PC-3 (cell line): ENCODE results near the gene CARD6. TPM values are rescaled to one million over a fixed set of nuclear protein-coding genes. Genes with fewer than 3 reads are reported as not detected.

Experiments used
- ATAC-seq: fragments of 200-7000 bp; cut with Tn5 transposase; 2 replicates; pipeline ENCODE4 v1.9.1; 2020; ENCODE audit warnings: mild to moderate bottlenecking, moderate library complexity
- BruUV-seq: library from RNA; stranded (reverse); fragments of 400-500 nt; replicated peaks from 2 replicates; lab custom pipeline; 2021; lab: Mats Ljungman, UMichigan
- CTCF ChIA-PET: fragments of 300-600 bp; sonication (Branson Sonifier 250); formaldehyde crosslinking; loops from one replicate; lab custom pipeline; 2022; ENCODE audit warnings: antibody characterized with exemption; lab: Charles Lee
- POLR2A ChIA-PET: fragments of 300-600 bp; sonication (Branson Sonifier 250); formaldehyde crosslinking; loops from one replicate; lab custom pipeline; 2022; ENCODE audit warnings: antibody characterized with exemption; ENCODE audit not compliant: unreplicated experiment; lab: Charles Lee
- DNase-seq: peaks from one replicate; pipeline ENCODE4 v3.0.0-alpha.2; 2015
- H2AFZ ChIP-seq: fragments of 300-600 bp; sonication (generic); 2 replicates; pipeline ENCODE4 v1.6.0; 2016; ENCODE audit warnings: antibody characterized with exemption, low read length
- H3F3A ChIP-seq: fragments of 300-600 bp; sonication (generic); one replicate; pipeline ENCODE4 v1.6.0; 2017; ENCODE audit warnings: antibody characterized with exemption, low read length, control low read depth, mild to moderate bottlenecking; ENCODE audit not compliant: unreplicated experiment
- H3K27ac ChIP-seq: fragments of 300-600 bp; sonication (generic); 2 replicates; pipeline ENCODE4 v1.5.1; 2016; ENCODE audit warnings: mild to moderate bottlenecking, low read length
- H3K27me3 ChIP-seq: fragments of 300-600 bp; sonication (generic); 2 replicates; pipeline ENCODE4 v1.6.1; 2016; ENCODE audit warnings: low read length, mixed read lengths
- H3K36me3 ChIP-seq: fragments of 300-600 bp; sonication (generic); 2 replicates; pipeline ENCODE4 v1.6.1; 2016; ENCODE audit warnings: low read depth, mixed run types, low read length, mixed read lengths
- H3K4me1 ChIP-seq: fragments of 300-600 bp; sonication (generic); 2 replicates; pipeline ENCODE4 v1.5.1; 2016; ENCODE audit warnings: low read length; ENCODE audit not compliant: insufficient read depth
- H3K4me2 ChIP-seq: fragments of 300-600 bp; sonication (generic); 2 replicates; pipeline ENCODE4 v1.6.0; 2016; ENCODE audit warnings: low read length
- H3K4me3 ChIP-seq: fragments of 300-600 bp; sonication (generic); 2 replicates; pipeline ENCODE4 v1.5.1; 2016; ENCODE audit warnings: mild to moderate bottlenecking, low read length, mixed read lengths
- H3K79me2 ChIP-seq: fragments of 300-600 bp; sonication (generic); 2 replicates; pipeline ENCODE4 v1.6.1; 2017; ENCODE audit warnings: low read length, mixed read lengths
- H3K9ac ChIP-seq: fragments of 300-600 bp; sonication (generic); 2 replicates; pipeline ENCODE4 v1.6.0; 2016; ENCODE audit warnings: mild to moderate bottlenecking, low read length
- H3K9me2 ChIP-seq: fragments of 300-600 bp; sonication (generic); replicated peaks from 2 replicates; pipeline ENCODE4 v1.6.1; 2016; ENCODE audit warnings: mixed run types, low read length, mixed read lengths
- H3K9me3 ChIP-seq: fragments of 300-600 bp; sonication (generic); 2 replicates; pipeline ENCODE4 v1.6.1; 2016; ENCODE audit warnings: low read length, mixed read lengths
- H4K20me1 ChIP-seq: fragments of 300-600 bp; sonication (generic); 2 replicates; pipeline ENCODE4 v1.6.1; 2016; ENCODE audit warnings: low read length, mixed read lengths
- EZH2 ChIP-seq: fragments of 300-600 bp; sonication (generic); IDR thresholded peaks from one replicate; pipeline ENCODE4 v1.6.1; 2017; ENCODE audit warnings: antibody characterized with exemption, mild to moderate bottlenecking, low read length; ENCODE audit not compliant: unreplicated experiment
- EZH2phosphoT487 ChIP-seq: fragments of 300-600 bp; sonication (generic); IDR thresholded peaks from 2 replicates; pipeline ENCODE4 v1.6.1; 2018; ENCODE audit warnings: mild to moderate bottlenecking, antibody characterized with exemption, low read length, borderline replicate concordance
- intact Hi-C: fragments of 100-400 bp; cut with micrococcal nuclease; formaldehyde crosslinking; loops from 2 replicates; pipeline ENCODE4 v1.9.0; 2023
- total RNA-seq: library from RNA; depleted of rRNA; stranded (reverse); fragments of >200 nt; gene quantifications from 2 replicates; pipeline ENCODE4 v1.2.3, GENCODE V29; 2014
- TF ChIP-seq, protein P1 (sequence below): fragments of 300-600 bp; sonication (generic); conservative IDR thresholded peaks from 2 replicates; pipeline ENCODE4 v1.5.1; 2017; ENCODE audit warnings: antibody characterized with exemption, low read depth, mild to moderate bottlenecking, low read length

CARD6 gene
- total RNA-seq, 1 experiment from 2014 or later, result 2.4 TPM

GRCh38 chr5:40828021-40828631 lies 13.0 kb upstream of the CARD6 start:
- Histone ChIP-seq H4K20me1 (peaks cover 64% of the 10 kb centered on the region), H3K27me3 (no peaks in the 10 kb centered on the region), H3K27ac (no peak overlapping the region), H3K36me3 (peaks cover 65% of the 10 kb centered on the region), H3K4me2 (no peak overlapping the region), H3K9ac (no peak overlapping the region), H3K4me3 (no peak overlapping the region), H3K9me2 (no peaks in the 10 kb centered on the region), H3K79me2 (peaks cover 26% of the 10 kb centered on the region), H3K9me3 (no peaks in the 10 kb centered on the region), H2AFZ (no peak overlapping the region), H3F3A (peaks cover 40% of the 10 kb centered on the region), H3K4me1 (peaks cover 18% of the 10 kb centered on the region)
- intact Hi-C loops, result no loop called here
- BruUV-seq, result no TSS peak
- POLR2A ChIA-PET, result no interaction called here
- TF ChIP-seq, protein P1, sequence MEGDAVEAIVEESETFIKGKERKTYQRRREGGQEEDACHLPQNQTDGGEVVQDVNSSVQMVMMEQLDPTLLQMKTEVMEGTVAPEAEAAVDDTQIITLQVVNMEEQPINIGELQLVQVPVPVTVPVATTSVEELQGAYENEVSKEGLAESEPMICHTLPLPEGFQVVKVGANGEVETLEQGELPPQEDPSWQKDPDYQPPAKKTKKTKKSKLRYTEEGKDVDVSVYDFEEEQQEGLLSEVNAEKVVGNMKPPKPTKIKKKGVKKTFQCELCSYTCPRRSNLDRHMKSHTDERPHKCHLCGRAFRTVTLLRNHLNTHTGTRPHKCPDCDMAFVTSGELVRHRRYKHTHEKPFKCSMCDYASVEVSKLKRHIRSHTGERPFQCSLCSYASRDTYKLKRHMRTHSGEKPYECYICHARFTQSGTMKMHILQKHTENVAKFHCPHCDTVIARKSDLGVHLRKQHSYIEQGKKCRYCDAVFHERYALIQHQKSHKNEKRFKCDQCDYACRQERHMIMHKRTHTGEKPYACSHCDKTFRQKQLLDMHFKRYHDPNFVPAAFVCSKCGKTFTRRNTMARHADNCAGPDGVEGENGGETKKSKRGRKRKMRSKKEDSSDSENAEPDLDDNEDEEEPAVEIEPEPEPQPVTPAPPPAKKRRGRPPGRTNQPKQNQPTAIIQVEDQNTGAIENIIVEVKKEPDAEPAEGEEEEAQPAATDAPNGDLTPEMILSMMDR, result no peak
- TF ChIP-seq EZH2, result no peak
- no peak for TF ChIP-seq EZH2phosphoT487
- ATAC-seq, result no peak
- DNase-seq, result no peak
- CTCF ChIA-PET, result no interaction called here

DNA sequence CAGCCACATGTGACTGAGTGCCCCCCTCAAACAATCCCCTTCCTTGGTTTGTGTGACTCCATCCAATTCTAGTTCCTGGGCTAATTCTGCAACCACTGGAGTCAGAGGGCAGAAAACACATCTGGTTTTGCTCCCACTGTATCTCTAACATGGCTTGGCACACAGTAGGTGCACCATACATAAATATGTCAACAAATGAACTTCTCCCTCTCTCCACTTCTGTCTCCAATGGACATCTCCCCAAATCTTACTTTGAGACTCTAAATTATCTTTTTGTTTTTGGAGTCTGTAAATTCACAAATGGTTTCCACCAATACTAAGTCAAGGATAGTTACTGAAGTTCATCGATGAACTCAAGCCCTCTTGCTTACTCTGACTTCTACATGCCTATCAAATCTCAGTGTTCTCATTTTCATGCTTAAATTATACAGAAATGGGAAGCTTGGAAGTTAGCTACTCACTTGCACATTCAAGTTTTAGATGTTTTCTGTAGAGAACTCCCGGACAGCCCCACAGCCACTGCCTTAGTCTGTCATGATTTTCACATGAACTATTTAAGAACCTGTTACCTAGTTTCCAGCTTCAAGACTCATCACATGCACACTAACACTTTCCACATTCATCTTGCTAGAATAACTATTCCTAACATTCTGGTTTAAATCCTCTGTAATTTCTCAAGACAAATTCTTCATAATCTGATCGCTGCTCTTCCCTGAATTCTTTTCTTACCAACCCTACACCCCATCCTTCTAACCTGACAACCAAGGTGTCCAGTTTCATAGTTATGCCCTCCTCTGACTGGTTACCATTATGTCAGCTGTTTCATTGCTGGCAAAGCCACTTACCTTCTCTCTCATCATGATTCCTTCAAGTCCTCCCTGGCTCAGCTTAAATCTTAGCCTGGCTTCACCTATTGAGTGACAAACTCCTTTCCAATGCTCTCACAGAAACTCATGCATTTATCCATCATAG lies 12.2 kb upstream of the CARD6 start:
- H3K27me3 ChIP-seq, result no peaks in the 10 kb centered on the region
- ATAC-seq, result no peak
- TF ChIP-seq EZH2 (no peak), EZH2phosphoT487 (no peak)
- TF ChIP-seq, protein P1, result no peak
- no peak overlapping the region for H3K27ac ChIP-seq
- POLR2A ChIA-PET, result interaction anchor here (0.6 kb wide), 1 partner anchor 205 kb away, joined by 6 read pairs; no protein-coding TSS in a partner anchor
- intact Hi-C loops, result no loop called here
- H3F3A ChIP-seq, result peaks cover 39% of the 10 kb centered on the region
- no peaks in the 10 kb centered on the region for H3K9me3 ChIP-seq
- H3K79me2 ChIP-seq, result peaks cover 35% of the 10 kb centered on the region
- BruUV-seq, result no TSS peak
- no peak overlapping the region for H3K4me3 ChIP-seq
- no peaks in the 10 kb centered on the region for H3K9me2 ChIP-seq
- peaks cover 72% of the 10 kb centered on the region for H4K20me1 ChIP-seq
- peaks cover 74% of the 10 kb centered on the region for H3K36me3 ChIP-seq
- CTCF ChIA-PET, result interaction anchor here (0.7 kb wide), 1 partner anchor 16 kb away, joined by 3 read pairs; no protein-coding TSS in a partner anchor
- H2AFZ ChIP-seq, result no peak overlapping the region
- no peak for DNase-seq
- H3K9ac ChIP-seq, result no peak overlapping the region
- peaks cover 21% of the 10 kb centered on the region for H3K4me1 ChIP-seq
- no peak overlapping the region for H3K4me2 ChIP-seq
